Glomerular visceral epithelial cell (primary cell): ENCODE measurements around the gene TSEN34.
A peak's percentile ranks its signal among the peaks of the same experiment; 100 is the strongest.
"Not testable (repeated sequence)": the region's sequence is repeated elsewhere in the genome, so short reads cannot be mapped to it uniquely, and the experiment has no call there.

Experiments used
- DNase-seq: peaks from one replicate; pipeline ENCODE4 v3.0.0-alpha.2; 2016; ENCODE audit errors: extremely low spot score

Gene TSEN34

GRCh38 chr19:54188215-54188871 is 2.8 kb upstream of the TSEN34 start:
- DNase-seq, result no peak

- DNase-seq, result no peak
These were observed 1.9 kb upstream of the TSEN34 start, which contains the start of gene MBOAT7 for GRCh38 chr19:54189145-54189734. Gene MBOAT7 (minus strand): TSS chr19:54189580. CDS start chr19:54188508, 1,072 bp downstream.

GRCh38 chr19:54189735-54190502 is 1.2 kb upstream of the TSEN34 start:
- peak; percentile 100 for DNase-seq

- peak; percentile 100 for DNase-seq
These were observed 551 bp upstream of the TSEN34 start for GRCh38 chr19:54190503-54191010.

- DNase-seq, result no peak
These were observed 824 bp downstream of the TSEN34 start for GRCh38 chr19:54191811-54192453.

- DNase-seq, result no peak
These were observed 1.9 kb downstream of the TSEN34 start for GRCh38 chr19:54193011-54193410.

GRCh38 chr19:54194463-54194862 is 3.4 kb downstream of the TSEN34 start:
- DNase-seq, result not testable (repeated sequence)

GRCh38 chr19:54196536-54196935 is 5.4 kb downstream of the TSEN34 start:
- DNase-seq, result no peak

- DNase-seq, result no peak
These were observed 6.0 kb downstream of the TSEN34 start for GRCh38 chr19:54197121-54197520.

- no peak for DNase-seq
These were observed 8.3 kb downstream of the TSEN34 start for GRCh38 chr19:54199401-54199800.

GRCh38 chr19:54201172-54201701 is 10.1 kb downstream of the TSEN34 start:
- DNase-seq, result no peak

GRCh38 chr19:54201980-54202379 is 10.9 kb downstream of the TSEN34 start:
- DNase-seq, result no peak

- peak; percentile 90 for DNase-seq
These were observed 12.1 kb downstream of the TSEN34 start for GRCh38 chr19:54203151-54203611.

GRCh38 chr19:54204767-54205468 is 13.8 kb downstream of the TSEN34 start:
- no peak for DNase-seq

GRCh38 chr19:54206030-54206830 is 15.1 kb downstream of the TSEN34 start:
- no peak for DNase-seq

GRCh38 chr19:54206831-54207177 is 15.7 kb downstream of the TSEN34 start:
- no peak for DNase-seq

GRCh38 chr19:54207193-54207592 is 16.1 kb downstream of the TSEN34 start:
- not testable (repeated sequence) for DNase-seq

- no peak for DNase-seq
These were observed 16.5 kb downstream of the TSEN34 start for GRCh38 chr19:54207676-54207982.

GRCh38 chr19:54207983-54208783 is 17.1 kb downstream of the TSEN34 start:
- DNase-seq, result peak; percentile 38

- no peak for DNase-seq
These were observed 17.6 kb downstream of the TSEN34 start for GRCh38 chr19:54208784-54209057.
